A549 (cell line): ENCODE results near the gene FRMD3. TPM values are rescaled to one million over a fixed set of nuclear protein-coding genes. Genes with fewer than 3 reads are reported as not detected.

ENCODE experiments used
- ATAC-seq, 2 experiments: fragments of 200-7000 bp in 1 of 2; fragments of >200 bp in 1 of 2; cut with Nextera tagmentation in 1 of 2; cut with Tn5 transposase in 1 of 2; 3 replicates each; pipeline versions ENCODE4 v1.8.0 to v1.9.1; 2018 to 2020; ENCODE audit warnings: mild to moderate bottlenecking in 1 of 2, moderate library complexity in 1 of 2
- CTCF ChIA-PET: fragments of 300-600 bp; sonication (Branson Sonifier 250); formaldehyde crosslinking; extraction: SDS; loops from one replicate; lab custom pipeline; 2021; ENCODE audit warnings: antibody characterized with exemption, inconsistent platforms; lab: Yijun Ruan, JAX
- POLR2A ChIA-PET: fragments of 350-600 bp; formaldehyde crosslinking; extraction: SDS; loops from one replicate; lab custom pipeline; 2021; ENCODE audit warnings: antibody characterized with exemption, inconsistent platforms; lab: Yijun Ruan, JAX
- DNase-seq, 2 experiments: peaks; one replicate each; pipeline versions ENCODE4 v3.0.0 to v3.0.0-alpha.2; 2011 to 2016; ENCODE audit warnings: low read depth in 1 of 2, low spot score in 1 of 2
- FAIRE-seq: peaks from 2 replicates; lab custom pipeline; 2011; peaks lifted over from hg19 to GRCh38; lab: Jason Lieb, UNC
- H3K27ac ChIP-seq, 2 experiments: fragments of >200 bp; sonication (Bioruptor Twin); formaldehyde crosslinking; 3 replicates each; pipeline ENCODE4 v1.5.1; 2016 to 2017
- H3K4me1 ChIP-seq: fragments of >200 bp; sonication (Bioruptor Twin); formaldehyde crosslinking; 3 replicates; pipeline ENCODE4 v1.6.1; 2016
- H3K4me2 ChIP-seq: fragments of >200 bp; sonication (Bioruptor Twin); formaldehyde crosslinking; 3 replicates; pipeline ENCODE4 v1.6.1; 2016
- H3K4me3 ChIP-seq: fragments of >200 bp; sonication (Bioruptor Twin); formaldehyde crosslinking; 3 replicates; pipeline ENCODE4 v1.5.1; 2016
- H3K9me3 ChIP-seq: fragments of >200 bp; sonication (Bioruptor Twin); formaldehyde crosslinking; 3 replicates; pipeline ENCODE4 v1.6.1; 2016
- CBX2 ChIP-seq: fragments of 200-600 bp; sonication (generic); IDR thresholded peaks from 2 replicates; pipeline ENCODE4 v1.6.1; 2016; ENCODE audit warnings: low read depth, mild to moderate bottlenecking, borderline replicate concordance
- ELK1 ChIP-seq: fragments of 150-350 bp; IDR thresholded peaks from 2 replicates; pipeline ENCODE4 v1.6.1; 2014; ENCODE audit warnings: low read depth, mild to moderate bottlenecking, low read length
- FOSB ChIP-seq: fragments of 250-450 bp; sonication (Bioruptor Pico); IDR thresholded peaks from 2 replicates; pipeline ENCODE4 v1.5.0; 2020; ENCODE audit warnings: mild to moderate bottlenecking, moderate library complexity
- FOSL2 ChIP-seq, 2 experiments: fragments of 450-650 bp in 1 of 2; fragments of >200 bp in 1 of 2; sonication (Bioruptor Twin) in 1 of 2; formaldehyde crosslinking; IDR thresholded peaks; 2 replicates each; pipeline versions ENCODE4 v1.5.0 to v1.6.1; 2016 to 2020; ENCODE audit warnings: mild to moderate bottlenecking in 1 of 2, moderate library complexity in 1 of 2
- FOXS1 ChIP-seq: fragments of 250-450 bp; sonication (Bioruptor Pico); IDR thresholded peaks from 2 replicates; pipeline ENCODE4 v1.5.0; 2020; ENCODE audit warnings: mild to moderate bottlenecking, moderate library complexity
- GATA3 ChIP-seq: IDR thresholded peaks from 2 replicates; pipeline ENCODE4 v1.6.1; 2012; ENCODE audit warnings: borderline replicate concordance
- HOXB13 ChIP-seq: fragments of 250-450 bp; sonication (Bioruptor Pico); IDR thresholded peaks from 2 replicates; pipeline ENCODE4 v1.5.0; 2020; ENCODE audit warnings: low read depth, mild to moderate bottlenecking, moderate library complexity
- HOXB5 ChIP-seq: fragments of 250-450 bp; sonication (Bioruptor Pico); IDR thresholded peaks from 2 replicates; pipeline ENCODE4 v1.5.0; 2020; ENCODE audit warnings: mild to moderate bottlenecking, moderate library complexity
- NPAS2 ChIP-seq: fragments of 250-450 bp; sonication (Bioruptor Pico); IDR thresholded peaks from 2 replicates; pipeline ENCODE4 v1.8.0; 2022; ENCODE audit warnings: mild to moderate bottlenecking, moderate library complexity, borderline replicate concordance
- PHF8 ChIP-seq: fragments of 200-600 bp; sonication (generic); IDR thresholded peaks from 2 replicates; pipeline ENCODE4 v1.6.1; 2016; ENCODE audit warnings: low read depth, mild to moderate bottlenecking, antibody characterized with exemption, moderate library complexity, borderline replicate concordance
- POLR2A ChIP-seq: IDR thresholded peaks from 2 replicates; pipeline ENCODE4 v1.6.1; 2012; ENCODE audit warnings: mild to moderate bottlenecking, low read length
- POLR2AphosphoS2 ChIP-seq: conservative IDR thresholded peaks from 2 replicates; pipeline ENCODE4 v1.6.1; 2012; ENCODE audit warnings: low read length, improper control_type of control experiment, inconsistent platforms
- RCOR1 ChIP-seq: fragments of 150-350 bp; IDR thresholded peaks from 2 replicates; pipeline ENCODE4 v1.6.1; 2014; ENCODE audit warnings: antibody characterized with exemption, low read length, low read depth
- SMC3 ChIP-seq: fragments of >200 bp; sonication (Bioruptor Twin); formaldehyde crosslinking; IDR thresholded peaks from 3 replicates; pipeline ENCODE4 v1.6.1; 2018; ENCODE audit warnings: inconsistent platforms
- USF2 ChIP-seq: fragments of 450-650 bp; IDR thresholded peaks from 2 replicates; pipeline ENCODE4 v1.6.1; 2014; ENCODE audit warnings: antibody characterized with exemption
- WGBS: methylation state at CpG from one replicate; pipeline ENCODE4 v1.1.6; 2017; ENCODE audit errors: missing lambda C conversion rate; 5-methylcytosine and 5-hydroxymethylcytosine counted together
- polyA plus RNA-seq, 4 experiments: library from polyadenylated mRNA; depleted of rRNA in 3 of 4; stranded (reverse); fragments of >200 nt; fragmentation: RNase III in 1 of 4; extraction: RNeasy Plus Mini Kit Qiagen cat#74134 plus additional on column Dnase treatment in 1 of 4; gene quantifications; 2 replicates in 3 of 4; 3 replicates in 1 of 4; pipeline ENCODE4 v1.2.3, GENCODE V29; 2011 to 2017
- TF ChIP-seq, protein P1 (sequence below): fragments of >200 bp; sonication (Bioruptor Twin); formaldehyde crosslinking; IDR thresholded peaks from 3 replicates; pipeline ENCODE4 v1.5.1; 2016
- TF ChIP-seq, protein P2 (sequence below): fragments of 200-600 bp; sonication (generic); IDR thresholded peaks from 2 replicates; pipeline ENCODE4 v1.6.1; 2016; ENCODE audit warnings: antibody characterized with exemption, mild to moderate bottlenecking, moderate library complexity
- TF ChIP-seq, protein P3 (sequence below): IDR thresholded peaks from 2 replicates; pipeline ENCODE4 v1.6.1; 2012

FRMD3 gene
- polyA plus RNA-seq, 2 of the 4 experiments (the other 2 are of a cell fraction): 1.7 to 3.3 TPM

- CTCF ChIA-PET: interaction anchor here (1.3 kb wide), 1 partner anchor 47 kb away, joined by 3 read pairs; no protein-coding TSS in a partner anchor
- peaks cover 20% of the 10 kb centered on the region for H3K4me1 ChIP-seq
- FAIRE-seq: no peak
Observed at GRCh38 chr9:83283528-83283927, 254.7 kb downstream of the FRMD3 start.

DNA sequence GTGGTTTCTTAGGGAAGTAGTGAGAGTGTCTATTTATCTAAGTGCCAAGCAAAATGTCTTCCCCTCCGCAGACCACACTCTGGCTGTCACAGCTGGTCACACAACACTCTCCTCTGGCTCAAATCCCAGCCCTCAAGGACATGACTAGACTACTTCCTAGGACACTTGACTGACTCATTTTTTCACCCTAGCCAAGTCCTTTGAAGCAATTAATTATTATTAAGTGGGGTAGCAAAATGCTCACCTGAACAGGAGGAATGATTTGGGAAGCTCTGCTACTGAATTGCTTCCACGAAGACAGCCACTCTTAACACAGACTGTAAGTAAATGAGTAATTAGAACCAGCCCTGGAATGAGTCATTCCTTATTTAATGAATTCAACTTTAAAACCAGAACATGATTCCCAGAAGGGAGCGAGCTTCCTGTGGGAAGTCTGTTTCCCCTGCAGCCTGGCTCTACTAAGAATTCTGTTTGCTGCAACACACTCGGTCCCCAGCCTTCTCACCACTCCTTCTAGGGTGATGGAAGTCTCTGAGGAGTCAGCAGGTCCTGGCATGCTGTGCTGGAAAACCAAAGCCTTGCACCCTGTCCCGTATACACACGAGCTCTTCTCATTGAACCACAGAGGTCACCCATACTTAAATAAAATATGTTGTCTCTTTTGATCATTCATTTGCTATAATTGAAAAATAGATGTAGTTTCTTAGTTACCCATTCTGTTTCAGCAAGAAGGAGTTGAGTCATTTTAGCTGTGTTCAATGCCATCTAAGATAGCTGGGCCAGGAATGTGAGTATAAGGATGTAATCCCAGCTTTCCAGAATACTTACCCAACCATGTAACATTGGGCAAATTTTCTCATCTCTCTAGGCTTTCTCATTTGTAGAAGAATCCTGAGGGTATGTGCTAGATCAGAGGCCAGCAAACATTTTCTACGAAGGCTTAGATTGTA is 256.6 kb downstream of the FRMD3 start:
- 32% methylated on average over 7 of the region's 7 CpGs for WGBS
- POLR2A ChIA-PET: no interaction called here
- Histone ChIP-seq H3K9me3 (no peaks in the 10 kb centered on the region), H3K4me2 (peak overlapping the region; percentile 48), H3K27ac (peak overlapping the region; percentile 25 to 59; a peak in 5 of 6 replicates)
- ATAC-seq (peak in 1 of 2 experiments; percentile 66; a peak in 2 of 6 replicates), FAIRE-seq (no peak), DNase-seq (peak; percentile 18 to 23)
- TF ChIP-seq ELK1: no peak
- no peak for TF ChIP-seq FOSL2 (IDR thresholded peaks at IDR 0.05)
- TF ChIP-seq FOSL2 (CRISPR knock-in tag; IDR thresholded peaks at IDR 0.05): no peak
- no peak for TF ChIP-seq PHF8
- TF ChIP-seq, protein P1, sequence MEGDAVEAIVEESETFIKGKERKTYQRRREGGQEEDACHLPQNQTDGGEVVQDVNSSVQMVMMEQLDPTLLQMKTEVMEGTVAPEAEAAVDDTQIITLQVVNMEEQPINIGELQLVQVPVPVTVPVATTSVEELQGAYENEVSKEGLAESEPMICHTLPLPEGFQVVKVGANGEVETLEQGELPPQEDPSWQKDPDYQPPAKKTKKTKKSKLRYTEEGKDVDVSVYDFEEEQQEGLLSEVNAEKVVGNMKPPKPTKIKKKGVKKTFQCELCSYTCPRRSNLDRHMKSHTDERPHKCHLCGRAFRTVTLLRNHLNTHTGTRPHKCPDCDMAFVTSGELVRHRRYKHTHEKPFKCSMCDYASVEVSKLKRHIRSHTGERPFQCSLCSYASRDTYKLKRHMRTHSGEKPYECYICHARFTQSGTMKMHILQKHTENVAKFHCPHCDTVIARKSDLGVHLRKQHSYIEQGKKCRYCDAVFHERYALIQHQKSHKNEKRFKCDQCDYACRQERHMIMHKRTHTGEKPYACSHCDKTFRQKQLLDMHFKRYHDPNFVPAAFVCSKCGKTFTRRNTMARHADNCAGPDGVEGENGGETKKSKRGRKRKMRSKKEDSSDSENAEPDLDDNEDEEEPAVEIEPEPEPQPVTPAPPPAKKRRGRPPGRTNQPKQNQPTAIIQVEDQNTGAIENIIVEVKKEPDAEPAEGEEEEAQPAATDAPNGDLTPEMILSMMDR: no peak
- TF ChIP-seq NPAS2: no peak
- no peak for TF ChIP-seq RCOR1
- TF ChIP-seq, all 56 proteins: peak for 0
- Histone ChIP-seq H3K4me1 (peaks cover 20% of the 10 kb centered on the region), H3K4me3 (no peak overlapping the region)
- CTCF ChIA-PET: interaction anchor here (1.4 to 1.5 kb wide), 2 partner anchors 13 to 62 kb away, joined by 3 read pairs; no protein-coding TSS in a partner anchor

More at GRCh38 chr9:83283528-83283927, 254.7 kb downstream of the FRMD3 start:
- no peak overlapping the region for H3K4me3 ChIP-seq
- ATAC-seq (no peak), DNase-seq (no peak)
- TF ChIP-seq GATA3 (no peak), POLR2A (no peak), RCOR1 (no peak), SMC3 (no peak), HOXB5 (CRISPR knock-in tag) (no peak), FOXS1 (no peak), POLR2AphosphoS2 (no peak), FOSB (CRISPR knock-in tag) (no peak), CBX2 (no peak), USF2 (no peak), HOXB13 (CRISPR knock-in tag) (no peak)
- TF ChIP-seq, protein P2, sequence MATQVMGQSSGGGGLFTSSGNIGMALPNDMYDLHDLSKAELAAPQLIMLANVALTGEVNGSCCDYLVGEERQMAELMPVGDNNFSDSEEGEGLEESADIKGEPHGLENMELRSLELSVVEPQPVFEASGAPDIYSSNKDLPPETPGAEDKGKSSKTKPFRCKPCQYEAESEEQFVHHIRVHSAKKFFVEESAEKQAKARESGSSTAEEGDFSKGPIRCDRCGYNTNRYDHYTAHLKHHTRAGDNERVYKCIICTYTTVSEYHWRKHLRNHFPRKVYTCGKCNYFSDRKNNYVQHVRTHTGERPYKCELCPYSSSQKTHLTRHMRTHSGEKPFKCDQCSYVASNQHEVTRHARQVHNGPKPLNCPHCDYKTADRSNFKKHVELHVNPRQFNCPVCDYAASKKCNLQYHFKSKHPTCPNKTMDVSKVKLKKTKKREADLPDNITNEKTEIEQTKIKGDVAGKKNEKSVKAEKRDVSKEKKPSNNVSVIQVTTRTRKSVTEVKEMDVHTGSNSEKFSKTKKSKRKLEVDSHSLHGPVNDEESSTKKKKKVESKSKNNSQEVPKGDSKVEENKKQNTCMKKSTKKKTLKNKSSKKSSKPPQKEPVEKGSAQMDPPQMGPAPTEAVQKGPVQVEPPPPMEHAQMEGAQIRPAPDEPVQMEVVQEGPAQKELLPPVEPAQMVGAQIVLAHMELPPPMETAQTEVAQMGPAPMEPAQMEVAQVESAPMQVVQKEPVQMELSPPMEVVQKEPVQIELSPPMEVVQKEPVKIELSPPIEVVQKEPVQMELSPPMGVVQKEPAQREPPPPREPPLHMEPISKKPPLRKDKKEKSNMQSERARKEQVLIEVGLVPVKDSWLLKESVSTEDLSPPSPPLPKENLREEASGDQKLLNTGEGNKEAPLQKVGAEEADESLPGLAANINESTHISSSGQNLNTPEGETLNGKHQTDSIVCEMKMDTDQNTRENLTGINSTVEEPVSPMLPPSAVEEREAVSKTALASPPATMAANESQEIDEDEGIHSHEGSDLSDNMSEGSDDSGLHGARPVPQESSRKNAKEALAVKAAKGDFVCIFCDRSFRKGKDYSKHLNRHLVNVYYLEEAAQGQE: no peak
- TF ChIP-seq, protein P1: no peak
- TF ChIP-seq, protein P3, sequence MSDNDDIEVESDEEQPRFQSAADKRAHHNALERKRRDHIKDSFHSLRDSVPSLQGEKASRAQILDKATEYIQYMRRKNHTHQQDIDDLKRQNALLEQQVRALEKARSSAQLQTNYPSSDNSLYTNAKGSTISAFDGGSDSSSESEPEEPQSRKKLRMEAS: no peak
- no peak overlapping the region for H3K4me2 ChIP-seq
- no peak overlapping the region for H3K27ac ChIP-seq
- POLR2A ChIA-PET: no interaction called here
- WGBS: 62% methylated on average over 2 of the region's 2 CpGs
- H3K9me3 ChIP-seq: no peaks in the 10 kb centered on the region
